Common myeloid progenitor, CD34-positive (primary cell): ENCODE data around the gene TMEM97. TPM values are rescaled to one million over a fixed set of nuclear protein-coding genes. Genes with fewer than 3 reads are reported as not detected.
"Not testable (repeated sequence)": the region's sequence is repeated elsewhere in the genome, so short reads cannot be mapped to it uniquely, and the experiment has no call there.

ENCODE experiments used
- CTCF ChIA-PET: fragments of 350-600 bp; sonication (Branson Sonifier 250); formaldehyde crosslinking; loops from one replicate; lab custom pipeline; 2021; ENCODE audit warnings: antibody characterized with exemption; lab: Charles Lee
- POLR2A ChIA-PET: fragments of 350-600 bp; sonication (Branson Sonifier 250); formaldehyde crosslinking; loops from one replicate; lab custom pipeline; 2021; ENCODE audit warnings: antibody characterized with exemption; lab: Charles Lee
- DNase-seq, 3 donors: peaks; one replicate each; pipeline versions ENCODE4 v3.0.0 to v3.0.0-alpha.2; 2013
- H3K27ac ChIP-seq, 2 experiments: 1 replicate in 1 of 2; 2 replicates in 1 of 2; pipeline ENCODE4 v1.7.0; 2013; ENCODE audit warnings: inconsistent platforms in 2 of 2, low read length in 2 of 2, mild to moderate bottlenecking in 2 of 2, low read depth in 1 of 2, moderate library complexity in 1 of 2; ENCODE audit not compliant: severe bottlenecking in 2 of 2, insufficient read depth in 1 of 2, poor library complexity in 1 of 2
- H3K27me3 ChIP-seq, 5 experiments: replicated peaks in 2 of 5; 1 replicate in 3 of 5; 2 replicates in 2 of 5; pipeline versions ENCODE4 v1.6.1 to v1.7.0; 2013; ENCODE audit warnings: low read length in 4 of 5, mild to moderate bottlenecking in 2 of 5, moderate library complexity in 2 of 5, inconsistent platforms in 1 of 5; ENCODE audit not compliant: insufficient read depth in 5 of 5, control insufficient read depth in 4 of 5
- H3K36me3 ChIP-seq, 4 experiments: 1 replicate in 2 of 4; 2 replicates in 2 of 4; pipeline versions ENCODE4 v1.6.1 to v1.7.0; 2013; ENCODE audit warnings: low read length in 3 of 4, control low read depth in 1 of 4, mild to moderate bottlenecking in 1 of 4; ENCODE audit not compliant: control insufficient read depth in 4 of 4, insufficient read depth in 4 of 4
- H3K4me1 ChIP-seq, 4 experiments: 1 replicate in 3 of 4; 2 replicates in 1 of 4; pipeline versions ENCODE4 v1.6.1 to v1.7.1; 2013; ENCODE audit warnings: low read length in 3 of 4, mild to moderate bottlenecking in 3 of 4, control low read depth in 1 of 4, inconsistent platforms in 1 of 4, moderate library complexity in 1 of 4; ENCODE audit not compliant: control insufficient read depth in 4 of 4, insufficient read depth in 4 of 4; ENCODE audit errors: control extremely low read depth in 1 of 4
- H3K4me3 ChIP-seq, 7 experiments: 1 replicate in 4 of 7; 2 replicates in 3 of 7; pipeline versions ENCODE4 v1.5.1 to v1.7.0; 2013; ENCODE audit warnings: mild to moderate bottlenecking in 7 of 7, low read length in 6 of 7, moderate library complexity in 6 of 7, inconsistent platforms in 2 of 7, low read depth in 2 of 7, control low read depth in 1 of 7; ENCODE audit not compliant: insufficient read depth in 4 of 7, control insufficient read depth in 1 of 7; ENCODE audit errors: extremely low read depth in 1 of 7
- H3K9me3 ChIP-seq, 5 experiments: 1 replicate in 4 of 5; 2 replicates in 1 of 5; pipeline versions ENCODE4 v1.6.1 to v1.7.1; 2013; ENCODE audit warnings: low read length in 4 of 5, mild to moderate bottlenecking in 2 of 5, inconsistent platforms in 1 of 5, low read depth in 1 of 5, moderate library complexity in 1 of 5; ENCODE audit not compliant: control insufficient read depth in 4 of 5, insufficient read depth in 2 of 5; ENCODE audit errors: control extremely low read depth in 1 of 5
- WGBS: methylation state at CpG from one replicate; pipeline ENCODE4 v1.1.5; 2013; ENCODE audit not compliant: insufficient coverage; 5-methylcytosine and 5-hydroxymethylcytosine counted together
- polyA plus RNA-seq: library from polyadenylated mRNA; unstranded; fragments of 120-200 nt; gene quantifications from one replicate; pipeline ENCODE4 v1.2.1, GENCODE V29; 2013

Gene TMEM97
- polyA plus RNA-seq, result 13.6 TPM

- H3K27me3 ChIP-seq, result peaks cover 0 to 11% (median 0%) of the 10 kb centered on the region in 5 experiments
- no peaks in the 10 kb centered on the region for H3K9me3 ChIP-seq
- CTCF ChIA-PET, result interaction anchor here (1.2 kb wide), 1 partner anchor 68 kb away, joined by 4 read pairs; no protein-coding TSS in a partner anchor
- WGBS, result under 1% methylated on average over 55 of the region's 72 CpGs
- POLR2A ChIA-PET, result interaction anchor here (0.5 to 1.2 kb wide), 2 partner anchors 17 to 425 kb away, joined by 3 read pairs; partner anchors contain the start of genes IFT20 and TNFAIP1
- H3K4me1 ChIP-seq, result peaks cover 2 to 56% (median 23%) of the 10 kb centered on the region in 4 experiments
- peaks cover 0 to 4% (median 0%) of the 10 kb centered on the region in 4 experiments for H3K36me3 ChIP-seq
- H3K4me3 ChIP-seq, result peak within 1 kb of the TSS; percentile 19 to 83 (median 75)
- DNase-seq, result peak; percentile 94 to 98 (median 97)
- H3K27ac ChIP-seq, result peak within 1 kb of the TSS in 1 of 2 experiments; percentile 56
Measured at GRCh38 chr17:28318759-28319597, at the start of gene TMEM97. Gene TMEM97 (plus strand): TSS chr17:28319200. CDS start chr17:28319240, 40 bp downstream.

- DNase-seq, result no peak
- no peak overlapping the region for H3K27ac ChIP-seq
- H3K4me3 ChIP-seq, result no peak overlapping the region
- H3K4me1 ChIP-seq, result no peaks in the 10 kb centered on the region
- peaks cover 3 to 58% (median 37%) of the 10 kb centered on the region in 5 experiments for H3K27me3 ChIP-seq
- CTCF ChIA-PET, result interaction anchor here (0.9 to 1.2 kb wide), 2 partner anchors 26 to 34 kb away, joined by 3 read pairs; no protein-coding TSS in a partner anchor
- peaks cover 1 to 45% (median 12%) of the 10 kb centered on the region in 5 experiments for H3K9me3 ChIP-seq
- H3K36me3 ChIP-seq, result no peaks in the 10 kb centered on the region
- POLR2A ChIA-PET, result no interaction called here
- WGBS, result 60% methylated on average over 1 of the region's 2 CpGs
Measured at GRCh38 chr17:28270055-28270454, 48.9 kb upstream of the TMEM97 start.

DNA sequence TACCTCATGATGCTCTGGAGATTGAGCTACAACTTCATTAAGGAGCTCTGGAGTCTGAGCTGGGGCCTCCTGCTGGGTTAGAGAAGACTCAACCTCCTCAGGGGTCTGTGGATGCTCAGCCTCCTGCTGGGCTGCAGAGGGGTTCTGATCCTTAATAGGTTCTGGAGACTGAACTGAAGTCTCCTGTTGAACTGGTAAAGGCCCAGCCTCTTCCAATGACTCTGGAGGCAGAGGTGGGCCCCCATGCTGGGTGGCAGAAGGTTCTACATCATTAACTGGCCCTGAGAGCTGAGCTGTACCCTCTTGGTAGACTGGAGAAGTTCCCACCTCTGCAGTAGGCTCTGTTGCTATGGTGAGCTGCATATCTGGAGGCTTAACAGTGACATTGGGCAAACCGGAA is 48.1 kb upstream of the TMEM97 start:
- no peaks in the 10 kb centered on the region for H3K4me1 ChIP-seq
- CTCF ChIA-PET, result interaction anchor here (1.1 kb wide), 1 partner anchor 10 kb away, joined by 3 read pairs; no protein-coding TSS in a partner anchor
- DNase-seq, result no peak
- WGBS, result 100% methylated on average over 1 of the region's 1 CpG
- H3K27me3 ChIP-seq, result peaks cover 3 to 65% (median 39%) of the 10 kb centered on the region in 5 experiments
- no peak overlapping the region for H3K4me3 ChIP-seq
- no peak overlapping the region for H3K27ac ChIP-seq
- H3K9me3 ChIP-seq, result peaks cover 1 to 42% (median 10%) of the 10 kb centered on the region in 5 experiments
- POLR2A ChIA-PET, result no interaction called here
- no peaks in the 10 kb centered on the region for H3K36me3 ChIP-seq

DNA sequence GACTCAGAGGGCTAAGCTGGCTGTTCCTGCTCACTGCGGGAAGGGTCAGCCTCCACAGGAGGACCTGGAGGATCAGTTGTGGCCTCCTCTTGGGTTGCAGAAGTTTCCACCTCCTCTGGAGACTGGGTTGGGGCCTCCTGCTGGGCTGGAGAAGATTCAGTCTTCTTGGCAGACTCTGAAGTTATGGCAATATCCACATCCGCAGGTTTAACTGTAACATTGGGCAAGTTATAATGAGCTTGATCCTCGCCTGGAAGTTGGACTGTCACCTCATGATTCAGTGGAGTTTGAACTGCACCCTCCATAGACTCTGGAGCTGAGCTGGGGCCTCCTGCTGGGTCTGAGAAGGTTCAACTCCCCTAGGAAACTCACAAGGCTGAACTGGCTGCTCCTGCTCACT is 47.6 kb upstream of the TMEM97 start:
- no peak for DNase-seq
- peaks cover 3 to 70% (median 39%) of the 10 kb centered on the region in 5 experiments for H3K27me3 ChIP-seq
- ChIA-PET POLR2A (no interaction called here), CTCF (interaction anchor here (1.1 kb wide), 1 partner anchor 10 kb away, joined by 3 read pairs; no protein-coding TSS in a partner anchor)
- H3K9me3 ChIP-seq, result peaks cover 1 to 38% (median 10%) of the 10 kb centered on the region in 5 experiments
- H3K36me3 ChIP-seq, result no peaks in the 10 kb centered on the region
- H3K27ac ChIP-seq, result no peak overlapping the region
- WGBS, result 100% methylated on average over 3 of the region's 3 CpGs
- H3K4me3 ChIP-seq, result no peak overlapping the region
- no peaks in the 10 kb centered on the region for H3K4me1 ChIP-seq

- Histone ChIP-seq H3K4me3 (no peak overlapping the region), H3K27ac (no peak overlapping the region), H3K36me3 (no peaks in the 10 kb centered on the region), H3K4me1 (no peaks in the 10 kb centered on the region), H3K9me3 (peaks cover 1 to 32% (median 8%) of the 10 kb centered on the region in 5 experiments), H3K27me3 (peaks cover 3 to 77% (median 41%) of the 10 kb centered on the region in 5 experiments)
- DNase-seq, result no peak
- CTCF ChIA-PET, result interaction anchor here (0.6 to 1.1 kb wide), 2 partner anchors 9 to 30 kb away, joined by 3 read pairs; no protein-coding TSS in a partner anchor
- whole genome bisulfite sequencing, result 94% methylated on average over 2 of the region's 2 CpGs
- POLR2A ChIA-PET, result interaction anchor here (0.6 kb wide), 1 partner anchor 26 kb away, joined by 4 read pairs; no protein-coding TSS in a partner anchor
Measured at GRCh38 chr17:28272166-28272565, 46.8 kb upstream of the TMEM97 start.

DNA sequence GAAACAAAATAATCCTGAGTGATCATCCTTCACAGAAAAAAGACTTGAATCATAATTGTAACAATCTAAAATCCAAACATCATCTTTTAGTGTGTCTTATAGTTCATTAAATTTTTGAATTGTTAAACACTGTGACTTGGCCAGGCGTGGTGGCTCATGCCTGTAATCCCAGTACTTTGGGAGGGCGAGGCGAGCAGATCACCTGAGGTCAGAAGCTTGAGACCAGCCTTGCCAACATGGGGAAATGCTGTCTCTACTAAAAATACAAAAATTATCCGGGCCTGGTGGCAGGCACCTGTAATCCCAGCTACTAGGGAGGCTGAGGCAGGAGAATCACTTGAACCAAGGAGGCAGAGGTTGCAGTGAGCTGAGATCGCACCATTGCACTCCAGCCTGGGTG is 45.7 kb upstream of the TMEM97 start:
- H3K9me3 ChIP-seq, result peaks cover under 1 to 25% (median 5%) of the 10 kb centered on the region in 5 experiments
- H3K27ac ChIP-seq, POLR2A ChIA-PET, H3K4me1 ChIP-seq, H3K4me3 ChIP-seq, H3K36me3 ChIP-seq, DNase-seq, CTCF ChIA-PET: not testable (repeated sequence)
- WGBS, result 92% methylated on average over 4 of the region's 5 CpGs
- H3K27me3 ChIP-seq, result peaks cover 3 to 79% (median 41%) of the 10 kb centered on the region in 5 experiments
